Skeletal muscle cell (primary cell): Measurements from ENCODE around the gene ZP1.

ENCODE experiments used
- DNase-seq: peaks from one replicate; pipeline ENCODE4 v3.0.0-alpha.2; 2010; ENCODE audit warnings: low read depth
- H3K4me3 ChIP-seq: 2 replicates; pipeline ENCODE4 v1.5.1; 2011; ENCODE audit warnings: low read depth, mild to moderate bottlenecking, control low read depth, low read length, moderate library complexity

Gene ZP1

GRCh38 chr11:60857378-60858232 lies 9.7 kb upstream of the ZP1 start:
- DNase-seq, result no peak
- no peak overlapping the region for H3K4me3 ChIP-seq

DNA sequence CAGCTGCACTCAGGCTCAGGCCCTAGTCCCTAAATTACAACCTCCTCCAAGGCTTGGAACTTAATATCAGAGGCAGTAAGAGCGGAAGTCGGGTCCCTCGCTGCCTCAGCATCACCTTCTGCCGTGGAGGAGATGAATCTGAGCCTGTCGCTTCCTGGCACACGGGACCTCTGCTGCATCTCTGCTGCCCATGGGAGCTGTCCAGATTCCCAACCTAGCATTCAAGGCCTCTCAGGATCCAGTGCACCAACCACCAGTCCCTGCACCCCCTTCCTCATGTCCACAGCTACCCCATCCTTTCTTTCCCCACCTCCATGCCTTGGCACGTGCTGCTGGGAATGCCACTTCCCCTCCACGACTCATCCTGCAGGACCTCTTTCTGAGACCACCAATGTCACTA lies 9.1 kb upstream of the ZP1 start:
- H3K4me3 ChIP-seq, result no peak overlapping the region
- no peak for DNase-seq

DNA sequence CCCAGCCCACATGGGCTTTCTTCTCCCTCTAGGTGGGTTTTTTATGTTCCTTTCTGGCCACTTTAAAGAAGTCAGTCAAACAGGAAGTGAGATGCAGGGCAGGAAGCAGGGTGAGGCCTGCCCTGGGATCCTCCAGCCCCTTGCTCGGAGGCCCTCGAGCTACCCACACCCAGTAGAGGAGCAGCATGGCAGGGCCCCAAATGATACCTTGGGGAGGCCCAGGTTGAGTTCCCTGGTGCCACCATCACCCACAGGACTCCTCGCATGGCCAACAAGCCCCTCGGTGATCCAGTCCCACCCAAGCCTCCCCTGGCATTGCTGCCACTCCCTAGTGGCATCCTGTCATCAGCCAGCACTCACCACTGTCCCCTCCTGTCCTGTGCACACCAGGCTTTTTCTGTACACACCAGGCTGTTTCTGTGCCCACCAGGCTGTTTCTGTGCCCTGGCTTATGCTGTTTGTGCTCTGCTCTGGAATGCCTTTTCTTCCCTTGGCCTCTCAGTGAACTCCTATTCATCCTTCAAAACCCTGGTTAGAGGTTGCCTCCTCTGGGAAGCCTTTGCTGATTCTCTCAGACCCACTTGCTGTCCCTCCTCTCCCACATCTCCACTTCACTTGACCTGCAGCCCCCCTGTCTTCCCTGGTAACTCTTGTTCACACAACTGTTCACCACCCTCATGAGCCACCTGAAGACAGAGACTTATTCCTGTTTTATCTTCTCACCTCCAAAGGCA lies 8.4 kb upstream of the ZP1 start:
- H3K4me3 ChIP-seq, result no peak overlapping the region
- no peak for DNase-seq

- H3K4me3 ChIP-seq, result no peak overlapping the region
Observed at GRCh38 chr11:60859616-60860250, 7.6 kb upstream of the ZP1 start.

DNA sequence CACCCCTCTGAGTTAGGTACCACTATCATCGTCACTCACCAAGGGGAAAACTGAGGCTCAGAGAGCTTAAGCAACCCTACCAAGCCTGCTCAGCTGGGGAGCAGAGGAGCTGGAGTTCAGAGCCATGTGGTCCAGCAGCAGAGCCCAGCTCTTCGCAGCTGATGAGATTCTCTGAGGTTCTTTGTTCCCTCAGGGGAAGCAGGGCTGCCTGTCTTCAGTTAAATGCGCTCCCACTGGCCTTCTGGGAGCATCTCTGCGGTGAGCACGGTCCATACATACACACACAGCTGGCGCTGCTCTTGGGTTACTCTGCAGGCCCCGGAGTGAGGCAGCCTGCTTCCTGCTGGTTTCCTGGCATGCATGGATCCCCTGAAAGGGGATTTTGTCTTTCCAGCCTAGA lies 6.4 kb upstream of the ZP1 start:
- H3K4me3 ChIP-seq, result no peak overlapping the region
- peak; percentile 69 for DNase-seq

More at GRCh38 chr11:60859616-60860250, 7.6 kb upstream of the ZP1 start:
- no peak for DNase-seq

GRCh38 chr11:60862171-60862570 lies 5.2 kb upstream of the ZP1 start:
- no peak for DNase-seq
- H3K4me3 ChIP-seq, result no peak overlapping the region

DNA sequence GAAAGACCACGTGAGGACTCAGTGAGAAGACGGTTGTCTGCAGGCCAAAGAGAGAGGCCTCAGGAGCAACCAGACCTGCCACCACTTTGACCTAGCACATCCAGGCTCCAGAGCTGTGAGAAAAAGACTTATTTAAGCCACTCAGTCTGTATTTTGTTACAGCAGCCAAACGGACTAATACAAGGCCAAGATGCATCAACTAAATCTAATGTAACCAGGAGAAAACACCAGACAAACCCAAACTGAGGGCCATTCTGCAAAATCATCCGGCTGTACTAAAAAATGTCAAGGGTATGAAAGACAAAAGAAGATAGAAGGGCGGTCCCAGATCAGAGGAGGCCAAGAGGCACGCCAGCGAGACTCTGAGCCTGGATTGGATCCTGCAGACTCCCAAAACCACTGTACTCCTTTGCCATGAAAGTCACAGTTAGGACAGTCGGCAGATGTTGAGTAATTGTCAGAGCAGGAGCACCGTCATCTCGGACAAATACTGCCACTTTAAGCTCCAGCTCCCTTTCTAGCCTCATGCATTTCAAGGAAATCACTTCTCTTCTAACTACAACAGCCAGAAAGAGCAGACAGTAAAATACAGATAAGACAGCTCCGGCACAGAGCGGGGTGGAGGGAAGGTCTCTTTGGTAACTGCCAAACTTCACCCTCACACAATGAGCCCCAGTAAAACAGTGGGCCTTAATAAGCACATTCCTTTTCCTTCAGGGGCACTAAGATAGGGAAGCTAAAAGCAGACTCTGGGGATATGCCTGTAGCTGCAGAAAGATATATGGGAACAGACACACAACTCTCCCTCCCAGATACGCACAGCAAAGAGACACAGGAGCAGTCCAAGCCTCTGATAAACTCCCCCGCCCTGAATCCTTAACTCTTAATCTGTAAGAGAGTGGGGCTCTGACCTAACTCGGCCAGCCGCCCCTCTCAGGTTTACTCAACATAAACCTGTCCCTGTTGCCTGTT lies 3.5 kb upstream of the ZP1 start:
- no peak for DNase-seq
- no peak overlapping the region for H3K4me3 ChIP-seq

DNA sequence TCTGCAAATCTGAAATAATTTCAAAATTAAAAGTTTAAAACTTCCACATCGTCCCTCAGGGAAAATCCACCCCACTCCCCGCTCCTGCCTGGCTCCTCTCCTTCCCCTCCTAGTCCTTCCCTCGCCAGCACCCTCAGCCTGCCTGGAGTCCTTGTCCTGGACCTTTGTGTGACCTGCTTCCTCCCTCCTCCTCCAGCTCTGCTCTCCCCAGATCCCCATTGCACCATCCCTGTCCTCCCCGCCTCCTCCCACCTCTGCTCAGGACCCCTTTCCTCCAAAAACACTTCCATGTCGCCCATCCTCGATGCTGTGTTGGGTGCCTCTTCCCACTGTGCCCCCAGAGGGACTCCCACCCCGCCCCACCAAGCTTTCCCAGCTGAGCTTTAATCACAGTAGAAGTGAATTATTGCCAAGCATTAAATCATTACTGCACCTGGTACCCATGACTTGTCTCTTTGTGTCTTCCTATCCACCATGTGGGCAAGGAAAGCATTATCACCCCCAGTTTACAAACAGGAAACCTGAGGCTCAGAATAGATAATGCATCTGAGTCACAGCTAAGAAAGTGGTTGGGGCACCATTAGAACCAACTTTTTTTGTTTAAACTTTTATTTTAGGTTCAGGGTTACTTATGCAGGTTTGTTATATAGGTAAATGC lies 2.4 kb upstream of the ZP1 start:
- no peak overlapping the region for H3K4me3 ChIP-seq
- DNase-seq, result no peak

DNA sequence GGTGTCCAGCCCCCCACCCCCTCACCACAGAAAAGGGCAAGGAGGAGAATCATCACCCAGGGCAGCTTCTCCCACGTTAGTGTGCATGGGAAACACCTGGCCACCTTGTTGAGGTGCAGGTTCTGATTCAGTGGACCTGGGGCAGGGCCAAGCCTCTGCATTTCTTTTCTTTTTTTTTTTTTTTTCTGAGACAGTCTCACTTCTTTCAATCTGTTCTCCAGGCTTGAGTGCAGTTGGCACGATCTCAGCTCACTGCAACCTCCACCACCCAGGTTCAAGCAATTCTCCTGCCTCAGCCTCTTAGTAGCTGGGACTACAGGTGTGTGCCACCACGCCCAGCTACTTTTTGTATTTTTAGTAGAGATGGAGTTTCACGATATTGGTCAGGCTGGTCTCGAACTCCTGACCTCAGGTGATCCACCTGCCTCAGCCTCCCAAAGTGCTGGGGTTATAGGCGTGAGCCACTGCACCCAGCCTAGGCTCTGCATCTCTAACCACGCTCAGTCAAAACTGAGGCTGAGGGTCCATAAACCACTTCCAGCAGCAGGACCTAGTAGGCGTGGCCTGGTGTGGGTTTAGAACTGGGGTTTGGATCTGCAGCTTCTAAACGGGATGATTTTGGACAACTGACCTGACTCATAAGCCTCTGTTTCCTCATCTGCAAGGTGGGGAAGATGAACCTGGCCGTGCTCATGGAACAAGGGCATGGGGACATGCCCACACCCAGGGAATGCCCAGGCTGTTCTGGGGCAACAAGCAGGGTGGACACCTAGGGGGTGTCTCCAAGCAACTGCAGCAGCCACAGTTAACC lies 734 bp downstream of the ZP1 start:
- DNase-seq, result no peak
- no peak overlapping the region for H3K4me3 ChIP-seq

DNA sequence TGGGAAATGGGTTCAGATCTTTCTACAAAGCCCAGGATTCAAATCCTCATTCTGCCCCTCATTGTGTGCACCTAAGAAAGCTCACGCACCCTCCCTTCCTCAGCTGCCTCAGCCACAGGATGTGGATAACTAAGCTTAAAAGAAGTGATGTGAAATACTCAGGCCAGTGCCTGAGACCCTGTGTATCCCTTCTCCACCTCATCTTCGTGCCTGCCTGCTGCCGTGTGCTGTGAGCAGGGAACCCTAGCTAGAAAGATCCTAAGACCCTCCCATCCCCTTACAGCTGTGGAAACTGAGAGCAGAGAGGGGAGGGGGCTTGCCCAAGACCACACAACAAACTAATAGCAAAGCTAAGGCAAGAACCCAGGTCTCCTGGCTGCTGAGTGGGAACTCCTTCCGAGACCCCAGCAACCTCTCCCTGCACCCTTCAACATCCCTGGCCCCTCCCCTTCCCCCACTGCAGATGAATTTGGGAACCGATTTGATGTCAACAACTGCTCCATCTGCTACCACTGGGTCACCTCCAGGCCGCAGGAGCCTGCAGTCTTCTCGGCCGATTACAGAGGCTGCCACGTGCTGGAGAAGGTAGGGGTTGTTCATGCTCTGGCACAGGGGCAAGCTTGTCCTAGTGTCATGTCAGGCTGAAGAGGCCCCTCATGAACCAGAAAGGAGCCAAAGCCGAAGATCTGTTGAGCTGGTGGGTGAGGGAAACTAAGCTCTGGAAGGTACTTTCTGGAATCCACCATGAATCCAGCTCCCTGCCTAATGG lies 1.5 kb downstream of the ZP1 start:
- no peak overlapping the region for H3K4me3 ChIP-seq
- no peak for DNase-seq

DNA sequence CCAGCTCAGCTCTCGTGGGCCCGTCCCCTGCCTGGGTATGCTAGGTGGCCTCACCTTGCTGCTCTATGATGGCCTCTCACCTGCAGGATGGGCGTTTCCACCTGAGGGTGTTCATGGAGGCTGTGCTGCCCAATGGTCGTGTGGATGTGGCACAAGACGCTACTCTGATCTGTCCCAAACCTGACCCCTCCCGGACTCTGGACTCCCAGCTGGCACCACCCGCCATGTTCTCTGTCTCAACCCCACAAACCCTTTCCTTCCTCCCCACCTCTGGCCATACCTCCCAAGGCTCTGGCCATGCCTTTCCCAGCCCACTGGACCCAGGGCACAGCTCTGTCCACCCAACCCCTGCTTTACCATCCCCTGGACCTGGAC lies 2.1 kb downstream of the ZP1 start:
- no peak for DNase-seq
- H3K4me3 ChIP-seq, result no peak overlapping the region

GRCh38 chr11:60870276-60870675 lies 2.9 kb downstream of the ZP1 start:
- DNase-seq, result no peak
- H3K4me3 ChIP-seq, result no peak overlapping the region

GRCh38 chr11:60870733-60871377 lies 3.5 kb downstream of the ZP1 start:
- no peak for DNase-seq
- H3K4me3 ChIP-seq, result no peak overlapping the region

- no peak overlapping the region for H3K4me3 ChIP-seq
- peak; percentile 13 for DNase-seq
Observed at GRCh38 chr11:60871378-60872061, 4.2 kb downstream of the ZP1 start.

- DNase-seq, result peak; percentile 74
- no peak overlapping the region for H3K4me3 ChIP-seq
Observed at GRCh38 chr11:60872124-60872960, 5.0 kb downstream of the ZP1 start.
